ENCODE results near the gene THEMIS2.

DNA sequence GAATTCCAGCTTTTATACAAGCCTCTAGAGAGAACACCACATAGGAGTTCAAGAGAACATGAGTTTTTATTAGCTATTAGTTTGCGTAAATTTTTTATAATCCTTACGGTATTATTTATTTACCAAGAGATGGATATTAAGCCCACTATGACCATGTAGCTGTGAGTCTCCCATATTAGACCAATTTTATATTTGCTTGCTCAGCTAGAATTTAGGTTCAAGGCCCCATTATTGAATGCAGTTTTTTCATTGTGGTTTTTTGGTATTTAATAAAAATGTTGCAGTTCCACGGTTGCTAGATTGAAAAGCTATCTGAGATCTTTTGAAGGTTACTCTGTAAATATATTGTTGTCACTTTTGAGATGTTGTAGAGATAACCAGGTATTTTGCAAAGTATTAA lies 38.9 kb upstream of the THEMIS2 start:
- TF ChIP-seq, protein P1, sequence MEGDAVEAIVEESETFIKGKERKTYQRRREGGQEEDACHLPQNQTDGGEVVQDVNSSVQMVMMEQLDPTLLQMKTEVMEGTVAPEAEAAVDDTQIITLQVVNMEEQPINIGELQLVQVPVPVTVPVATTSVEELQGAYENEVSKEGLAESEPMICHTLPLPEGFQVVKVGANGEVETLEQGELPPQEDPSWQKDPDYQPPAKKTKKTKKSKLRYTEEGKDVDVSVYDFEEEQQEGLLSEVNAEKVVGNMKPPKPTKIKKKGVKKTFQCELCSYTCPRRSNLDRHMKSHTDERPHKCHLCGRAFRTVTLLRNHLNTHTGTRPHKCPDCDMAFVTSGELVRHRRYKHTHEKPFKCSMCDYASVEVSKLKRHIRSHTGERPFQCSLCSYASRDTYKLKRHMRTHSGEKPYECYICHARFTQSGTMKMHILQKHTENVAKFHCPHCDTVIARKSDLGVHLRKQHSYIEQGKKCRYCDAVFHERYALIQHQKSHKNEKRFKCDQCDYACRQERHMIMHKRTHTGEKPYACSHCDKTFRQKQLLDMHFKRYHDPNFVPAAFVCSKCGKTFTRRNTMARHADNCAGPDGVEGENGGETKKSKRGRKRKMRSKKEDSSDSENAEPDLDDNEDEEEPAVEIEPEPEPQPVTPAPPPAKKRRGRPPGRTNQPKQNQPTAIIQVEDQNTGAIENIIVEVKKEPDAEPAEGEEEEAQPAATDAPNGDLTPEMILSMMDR (IDR thresholded peaks at IDR 0.05): no peak
- no peak for TF ChIP-seq POLR2A (IDR thresholded peaks at IDR 0.05)
